GM04503 (cell line): ENCODE measurements around the gene PRR19.

Experiments
- DNase-seq: peaks from one replicate; pipeline ENCODE4 v3.0.0-alpha.2; 2012; ENCODE audit warnings: low read depth

The PRR19 gene

DNA sequence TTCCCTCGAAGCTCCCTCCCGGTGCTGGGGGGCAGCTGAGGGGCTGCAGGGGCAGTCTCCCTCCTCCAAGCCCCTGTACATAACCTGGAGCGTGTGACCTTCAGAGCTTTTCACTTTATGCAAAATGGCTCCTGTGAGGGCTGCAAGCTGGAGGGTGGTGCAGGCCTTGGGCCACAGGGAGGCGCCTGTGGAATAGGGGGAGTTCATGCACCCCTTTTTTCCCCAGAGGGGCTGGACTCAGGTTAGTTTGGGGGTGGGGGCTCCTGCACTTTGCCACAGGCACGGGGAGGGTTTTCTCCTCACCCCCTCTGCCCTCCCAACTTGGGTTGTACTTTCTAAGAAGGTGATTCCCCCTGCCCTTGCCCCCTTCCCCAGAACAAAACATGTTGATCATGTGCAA is 6.6 kb upstream of the PRR19 start:
- DNase-seq = no peak

DNA sequence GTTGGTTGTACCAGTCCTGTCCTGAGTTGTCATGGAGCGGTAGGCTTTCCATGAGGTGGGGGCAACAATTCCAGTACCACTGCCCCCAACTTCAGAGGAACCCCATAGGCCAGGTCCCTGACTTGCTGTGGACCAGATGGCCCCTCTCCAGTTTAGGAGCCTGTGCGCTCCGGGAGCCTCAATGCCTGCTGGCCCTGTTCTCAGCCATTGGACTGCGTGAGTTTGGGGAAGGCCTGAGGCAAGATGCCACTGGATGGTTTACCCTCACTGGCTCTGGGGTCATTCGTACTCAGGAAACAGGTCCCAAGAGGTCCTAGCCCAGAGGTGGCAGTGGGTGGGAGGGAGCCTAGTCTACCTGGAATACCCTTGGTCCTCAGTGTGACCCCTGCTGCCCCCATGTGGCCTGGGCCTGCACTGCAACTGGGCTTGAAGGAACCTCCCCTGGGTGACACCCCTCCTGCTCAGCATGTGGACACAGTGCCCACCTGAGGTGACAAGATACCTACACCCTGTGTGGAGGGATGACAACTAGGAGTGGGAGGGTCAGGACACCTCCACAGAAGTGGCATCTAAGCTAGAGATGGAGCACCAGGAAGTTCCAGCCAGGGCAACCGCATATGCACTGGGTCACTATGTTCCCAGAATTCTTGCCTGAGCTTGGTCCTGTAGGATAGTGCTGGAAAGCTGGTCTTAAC is 6.0 kb upstream of the PRR19 start:
- DNase-seq = no peak

DNA sequence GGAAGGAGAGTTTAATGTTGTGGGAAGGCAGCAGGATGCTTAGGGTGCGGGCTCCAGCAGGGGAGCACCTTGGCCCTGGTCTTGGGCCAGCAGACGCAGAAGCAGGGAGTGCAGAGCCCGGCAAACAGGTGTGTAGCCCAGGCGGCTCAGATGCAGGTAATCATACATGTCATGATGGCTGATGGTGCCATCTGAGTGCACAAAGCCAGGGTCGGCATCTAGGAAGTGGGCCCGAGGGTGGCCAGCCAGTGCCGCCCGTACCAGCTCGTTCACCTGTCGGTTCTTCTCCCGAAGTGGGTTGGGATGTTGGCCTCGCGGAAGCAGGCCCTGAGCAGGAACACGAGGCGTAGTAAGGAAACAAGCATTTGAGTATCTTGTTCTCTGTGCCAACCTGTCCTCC is 4.9 kb upstream of the PRR19 start:
- no peak for DNase-seq

DNA sequence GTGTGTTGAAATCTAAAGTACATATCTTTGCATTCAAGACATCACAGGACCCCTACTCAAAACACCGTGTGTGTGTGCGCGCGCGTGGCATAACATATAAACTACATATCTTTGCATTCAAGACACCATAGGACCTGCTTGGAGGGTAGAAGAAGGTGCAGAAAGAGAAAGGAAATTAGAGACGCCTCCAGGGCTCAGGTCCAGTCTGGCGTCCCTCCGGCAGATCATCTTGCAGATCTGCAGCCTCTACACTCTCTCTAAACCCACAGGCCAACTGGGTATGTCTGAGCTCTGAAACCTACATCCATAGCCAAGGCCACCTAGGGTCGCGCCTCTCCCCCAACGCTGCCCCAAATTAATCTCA is 1.2 kb downstream of the PRR19 start:
- DNase-seq = no peak

DNA sequence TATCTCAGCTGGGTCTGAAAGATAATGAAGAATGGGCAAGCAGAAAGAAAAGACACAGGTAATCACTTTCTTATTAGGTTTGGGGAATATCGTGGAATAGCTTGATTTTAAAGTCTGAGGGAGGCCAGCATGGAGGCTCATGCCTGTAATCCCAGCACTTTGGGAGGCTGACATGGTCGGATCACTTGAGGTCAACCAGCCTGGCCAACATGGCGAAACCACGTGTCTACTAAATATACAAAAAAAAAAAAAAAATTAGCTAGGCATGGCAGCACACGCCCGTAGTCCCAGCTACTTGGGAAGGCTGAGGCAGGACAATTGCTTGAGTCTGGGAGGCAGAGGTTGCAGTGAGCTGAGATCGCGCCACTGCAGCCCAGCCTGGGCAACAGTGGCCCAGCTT is 1.9 kb downstream of the PRR19 start:
- no peak for DNase-seq

DNA sequence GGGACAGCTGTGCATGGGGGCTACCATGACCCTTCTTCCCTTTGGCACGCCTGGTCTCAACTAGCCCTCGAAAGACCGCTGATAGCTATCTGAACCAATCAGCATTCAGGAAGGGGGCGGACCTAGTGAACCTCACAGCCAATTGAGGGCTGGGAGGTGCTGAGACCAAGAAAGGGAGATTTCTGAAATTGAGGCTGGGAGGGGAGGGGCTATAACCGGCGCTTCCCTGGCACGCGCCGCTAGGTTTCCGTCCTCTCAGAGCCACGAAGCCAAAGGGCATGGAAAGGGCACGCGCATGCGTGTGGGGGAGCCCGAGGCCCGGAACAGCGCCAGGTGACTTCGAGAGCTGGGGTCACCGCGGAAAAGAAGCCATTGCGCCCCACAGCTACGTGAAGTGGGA is 4.7 kb downstream of the PRR19 start:
- no peak for DNase-seq

DNA sequence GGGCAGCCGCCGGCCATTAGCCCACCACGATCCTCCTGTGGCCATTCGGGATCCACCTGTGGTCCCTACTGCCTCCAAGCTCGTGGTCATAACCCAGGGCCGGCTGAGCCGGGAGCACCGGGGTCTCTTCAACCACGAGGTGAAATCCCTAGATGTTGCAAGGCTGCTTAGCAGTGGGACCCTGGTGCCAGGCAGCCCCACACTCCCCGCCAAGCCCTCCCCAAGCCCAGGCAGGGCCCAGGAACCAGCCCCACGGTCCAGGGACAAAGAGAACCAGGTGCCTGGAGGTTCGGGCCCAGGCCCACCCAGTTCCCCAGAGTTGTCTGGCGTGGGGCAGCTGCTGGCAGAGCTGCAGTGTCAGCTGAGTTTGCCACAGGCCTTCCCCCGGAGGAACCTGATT is 7.8 kb downstream of the PRR19 start:
- DNase-seq = no peak

DNA sequence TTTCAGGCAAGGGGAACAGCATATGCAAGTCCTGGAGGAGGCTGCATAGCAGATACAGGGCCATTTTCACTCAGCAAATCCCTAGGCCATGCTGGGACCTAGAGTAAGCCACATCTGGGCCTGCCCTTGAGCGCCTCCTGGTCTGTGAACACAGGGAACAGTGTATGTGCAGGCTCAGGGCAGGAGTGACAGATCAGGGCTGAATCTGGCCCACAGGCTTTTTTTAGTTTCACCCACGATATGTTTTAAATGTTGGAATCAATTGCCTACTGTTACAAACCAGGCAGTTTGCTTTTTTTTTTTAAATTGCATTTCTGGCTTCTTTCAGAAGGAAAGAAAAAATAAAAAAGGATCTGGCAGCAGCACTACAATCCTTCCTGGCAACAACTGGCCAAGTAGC is 9.7 kb downstream of the PRR19 start:
- DNase-seq = no peak

DNA sequence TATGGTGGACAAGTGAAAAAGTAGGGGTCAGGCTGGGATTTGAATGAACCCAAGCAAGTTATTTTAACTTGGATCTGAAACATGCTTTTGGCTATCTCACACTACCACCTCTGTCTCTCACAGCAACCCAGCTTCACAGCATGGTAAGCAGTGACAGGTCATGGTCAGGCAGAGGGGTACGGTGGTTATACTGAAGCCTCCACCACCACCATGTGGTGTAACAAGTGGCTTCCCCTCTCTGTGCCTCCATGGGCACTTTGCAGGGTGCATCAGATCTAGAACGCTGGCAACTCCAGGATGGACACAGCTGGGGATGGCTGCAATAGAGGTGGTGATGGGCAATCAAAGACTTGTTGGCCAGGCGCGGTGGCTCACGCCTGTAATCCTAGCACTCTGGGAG is 10.4 kb downstream of the PRR19 start:
- DNase-seq = no peak

DNA sequence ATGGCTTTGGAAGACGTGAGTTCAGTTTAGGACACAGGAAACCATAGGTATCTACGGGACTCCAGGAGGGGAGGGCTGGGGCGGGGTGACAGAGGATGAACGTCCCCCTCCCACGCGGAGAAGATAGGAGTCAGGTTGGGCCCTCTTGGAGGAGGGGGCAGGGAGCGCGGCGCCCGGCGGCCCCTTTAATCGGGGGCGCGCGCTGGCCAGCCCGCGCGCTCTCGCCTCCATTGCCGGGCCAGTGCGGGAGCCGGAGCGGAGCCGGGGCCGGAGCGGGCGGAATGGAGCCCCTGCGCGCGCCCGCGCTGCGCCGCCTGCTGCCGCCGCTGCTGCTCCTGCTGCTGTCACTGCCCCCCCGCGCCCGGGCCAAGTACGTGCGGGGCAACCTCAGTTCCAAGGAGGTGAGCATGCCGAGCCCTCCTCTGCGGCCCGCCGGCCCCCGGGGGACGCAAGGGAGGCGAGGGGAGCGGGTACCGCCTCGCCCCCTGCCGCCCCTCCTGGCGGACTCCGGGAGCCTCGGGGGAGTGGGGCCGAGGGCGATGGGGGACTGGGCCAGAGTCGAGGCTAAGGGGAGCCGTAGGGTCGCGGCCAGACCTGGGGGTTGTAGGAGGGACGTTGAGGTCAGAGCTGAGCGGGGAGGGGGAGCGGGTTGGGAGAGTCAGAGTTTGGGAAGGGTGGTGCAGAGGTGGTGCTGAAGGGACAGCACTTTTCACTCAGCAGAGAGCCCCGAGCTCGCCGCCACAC is 11.3 kb downstream of the PRR19 start, which contains the start of gene TMEM145:
TMEM145 (plus strand) TSS at position 214 of the 744 bp plus-strand sequence; CDS start at position 282, 68 bp downstream.
- DNase-seq = no peak

DNA sequence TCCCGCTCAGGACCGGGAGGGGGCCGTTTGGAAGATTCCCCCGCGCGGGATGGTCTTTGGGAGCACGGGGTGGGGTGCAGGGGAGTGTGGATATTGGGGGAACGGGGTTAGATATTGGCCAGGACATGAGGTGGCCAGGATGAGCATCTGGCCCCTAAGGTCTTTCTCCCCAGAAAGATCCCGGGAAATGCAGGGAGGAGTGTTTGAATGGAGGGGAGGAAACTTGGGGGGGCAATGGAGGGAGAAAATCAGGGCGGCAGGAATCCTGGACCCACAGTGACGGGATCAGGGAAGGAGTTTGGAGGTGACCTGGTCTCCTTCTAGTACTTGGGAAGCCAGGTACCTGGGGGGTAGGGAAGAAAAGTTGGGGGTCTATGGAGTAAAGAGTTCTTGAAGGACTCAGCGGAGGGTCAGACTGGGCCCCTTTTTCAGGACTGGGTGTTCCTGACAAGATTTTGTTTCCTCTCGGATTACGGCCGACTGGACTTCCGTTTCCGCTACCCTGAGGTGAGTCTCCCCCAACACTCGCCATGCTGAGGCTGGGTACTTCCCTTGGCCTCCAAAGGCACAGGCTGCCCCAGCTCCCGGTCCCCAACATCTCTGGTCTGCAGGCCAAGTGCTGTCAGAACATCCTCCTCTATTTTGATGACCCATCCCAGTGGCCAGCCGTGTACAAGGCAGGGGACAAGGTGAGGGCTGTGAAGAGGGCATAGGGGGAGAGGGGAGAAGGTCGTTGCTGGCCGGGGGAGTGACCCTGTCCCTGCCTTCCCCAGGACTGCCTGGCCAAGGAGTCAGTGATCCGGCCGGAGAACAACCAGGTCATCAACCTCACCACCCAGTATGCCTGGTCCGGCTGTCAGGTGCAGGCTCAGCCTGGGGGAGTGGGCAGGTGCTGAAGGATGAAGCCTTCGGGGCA is 12.2 kb downstream of the PRR19 start:
- DNase-seq = no peak

DNA sequence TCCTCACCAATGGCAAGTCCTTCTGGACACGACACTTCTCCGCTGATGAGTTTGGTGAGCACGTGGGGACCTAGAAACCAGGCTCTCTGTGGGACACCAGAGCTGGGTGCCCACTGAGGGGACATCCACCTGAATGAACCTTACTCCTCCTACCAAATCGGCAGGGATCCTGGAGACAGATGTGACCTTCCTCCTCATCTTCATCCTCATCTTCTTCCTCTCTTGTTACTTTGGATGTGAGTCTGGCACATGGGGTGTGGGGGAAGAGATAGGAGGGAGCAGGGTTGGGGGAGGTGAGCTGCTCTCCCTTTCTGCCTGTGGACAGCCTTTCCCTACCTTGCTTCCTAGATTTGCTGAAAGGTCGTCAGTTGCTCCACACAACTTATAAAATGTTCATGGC is 13.1 kb downstream of the PRR19 start:
- no peak for DNase-seq

DNA sequence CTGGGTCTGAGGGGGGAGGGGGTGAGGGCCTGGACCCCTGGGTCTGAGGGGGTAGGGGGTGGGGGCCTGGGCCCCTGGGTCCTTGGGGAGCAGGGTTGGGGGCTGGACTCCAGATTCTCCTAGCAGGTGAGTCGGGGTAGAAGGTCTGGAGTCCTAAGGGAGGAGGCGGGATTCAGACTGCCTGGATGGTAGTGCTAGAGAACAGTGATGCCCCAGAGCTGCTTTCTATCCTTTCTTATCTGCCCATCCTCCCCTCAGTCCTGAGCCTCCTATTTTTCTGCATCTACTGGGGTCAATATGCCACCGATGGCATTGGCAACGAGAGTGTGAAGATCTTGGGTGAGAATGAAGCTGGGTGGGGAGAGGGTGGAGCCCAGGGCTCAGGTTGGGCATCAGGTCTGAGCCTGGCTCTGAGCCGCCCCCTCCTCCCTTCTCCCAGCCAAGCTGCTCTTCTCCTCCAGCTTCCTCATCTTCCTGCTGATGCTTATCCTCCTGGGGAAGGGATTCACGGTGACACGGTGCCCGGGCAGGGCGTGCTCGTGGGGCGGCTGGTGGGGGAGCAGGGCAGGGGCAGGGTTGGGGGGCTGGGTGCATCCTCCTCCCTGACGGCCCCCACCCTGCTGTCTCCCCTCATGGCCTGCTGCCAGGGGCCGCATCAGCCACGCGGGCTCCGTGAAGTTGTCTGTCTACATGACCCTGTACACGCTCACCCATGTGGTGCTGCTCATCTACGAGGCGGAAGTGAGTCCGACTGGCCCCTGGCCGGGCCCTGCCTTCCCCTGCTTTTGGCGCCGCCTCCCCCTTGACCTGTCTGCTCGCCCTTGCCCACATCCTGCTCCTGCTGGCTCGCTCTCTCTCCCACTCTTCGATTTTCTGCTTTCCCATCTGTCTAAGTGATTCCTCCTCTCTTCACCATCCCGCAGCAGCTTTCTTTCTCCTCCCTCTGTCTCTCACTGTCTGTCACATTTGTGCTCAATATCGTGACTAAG is 14.6 kb downstream of the PRR19 start:
- DNase-seq = no peak

DNA sequence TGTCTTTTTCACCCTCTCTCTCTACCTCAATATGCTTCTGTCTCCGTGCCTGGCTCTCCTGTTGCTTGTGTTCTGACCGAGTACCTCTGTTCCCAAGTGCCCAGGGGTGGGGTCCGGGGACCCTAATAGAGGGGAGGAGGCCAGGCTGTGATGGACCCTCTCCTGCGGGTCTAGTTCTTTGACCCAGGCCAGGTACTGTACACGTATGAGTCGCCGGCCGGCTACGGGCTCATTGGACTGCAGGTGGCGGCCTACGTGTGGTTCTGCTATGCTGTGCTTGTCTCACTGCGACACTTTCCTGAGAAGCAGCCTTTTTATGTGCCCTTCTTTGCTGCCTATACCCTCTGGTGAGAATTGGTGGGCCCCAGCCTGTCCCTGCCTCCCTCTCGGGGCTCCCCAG is 15.6 kb downstream of the PRR19 start:
- no peak for DNase-seq

DNA sequence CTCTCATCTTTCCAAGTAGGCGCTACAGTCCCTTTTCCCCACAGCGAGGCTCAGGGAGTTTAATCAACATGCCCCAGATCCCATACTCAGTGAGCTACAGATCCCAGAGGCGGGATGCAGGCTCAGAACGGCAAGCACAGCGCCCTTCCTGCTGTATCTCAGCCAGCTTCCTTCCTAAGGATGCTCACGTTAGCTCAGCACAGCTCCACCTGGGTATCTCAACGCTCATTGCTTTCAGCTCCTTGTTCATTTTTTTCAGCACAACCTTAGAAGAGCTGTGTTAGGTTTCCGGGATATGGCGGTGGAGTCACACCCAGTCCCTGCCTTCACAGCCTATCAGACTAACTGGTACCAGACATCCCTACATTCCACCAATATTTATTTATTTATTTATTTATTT is 20.4 kb downstream of the PRR19 start:
- no peak for DNase-seq

DNA sequence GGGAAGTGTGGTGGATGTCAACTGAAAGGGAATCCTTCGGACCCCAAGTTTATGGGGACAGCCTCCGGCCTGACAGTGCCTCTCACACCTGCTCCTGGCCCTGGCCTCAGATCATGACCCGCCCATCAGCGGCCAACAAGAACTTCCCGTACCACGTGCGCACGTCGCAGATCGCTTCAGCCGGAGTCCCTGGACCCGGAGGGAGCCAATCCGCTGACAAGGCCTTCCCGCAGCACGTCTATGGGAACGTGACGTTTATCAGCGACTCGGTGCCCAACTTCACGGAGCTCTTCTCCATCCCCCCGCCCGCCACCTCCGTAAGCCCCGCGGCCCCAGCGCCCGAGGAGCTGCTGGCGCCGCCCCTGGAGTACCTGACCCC is 21.5 kb downstream of the PRR19 start:
- no peak for DNase-seq

DNA sequence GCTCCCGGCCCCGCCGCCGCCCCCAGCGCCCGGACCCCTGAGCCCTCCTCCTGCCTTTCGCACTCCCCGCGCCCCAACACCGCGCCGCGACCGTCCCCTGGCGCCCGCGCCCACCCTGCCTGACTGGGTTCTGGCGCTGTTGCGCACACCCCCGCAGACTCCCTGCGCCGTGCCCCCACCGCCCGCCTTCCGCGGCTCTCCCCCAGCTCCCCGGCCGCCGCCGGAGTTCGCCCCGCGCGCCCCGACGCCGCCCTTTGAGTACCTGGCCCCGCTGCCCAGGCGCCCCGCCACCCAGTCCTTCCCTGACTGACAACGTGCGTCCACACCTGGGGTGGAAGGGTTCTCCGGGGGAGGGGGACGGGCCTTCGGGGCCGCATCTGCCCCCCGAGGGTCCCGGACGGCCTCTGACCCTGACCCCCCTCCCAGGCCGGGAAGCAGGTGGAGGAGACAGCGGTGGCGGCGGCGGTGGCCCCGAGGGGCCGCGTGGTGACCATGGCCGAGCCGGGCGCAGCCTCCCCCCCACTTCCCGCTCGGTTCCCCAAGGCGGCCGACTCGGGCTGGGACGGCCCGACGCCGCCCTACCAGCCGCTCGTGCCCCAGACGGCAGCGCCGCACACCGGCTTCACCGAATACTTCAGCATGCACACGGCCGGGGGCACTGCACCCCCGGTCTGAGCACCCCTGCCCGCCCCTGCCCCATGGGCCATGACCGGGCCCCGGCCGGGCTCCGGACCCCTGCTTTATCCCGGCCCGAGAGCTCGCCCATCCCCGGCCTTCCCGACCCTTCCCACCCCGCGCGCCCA is 22.1 kb downstream of the PRR19 start:
- no peak for DNase-seq

DNA sequence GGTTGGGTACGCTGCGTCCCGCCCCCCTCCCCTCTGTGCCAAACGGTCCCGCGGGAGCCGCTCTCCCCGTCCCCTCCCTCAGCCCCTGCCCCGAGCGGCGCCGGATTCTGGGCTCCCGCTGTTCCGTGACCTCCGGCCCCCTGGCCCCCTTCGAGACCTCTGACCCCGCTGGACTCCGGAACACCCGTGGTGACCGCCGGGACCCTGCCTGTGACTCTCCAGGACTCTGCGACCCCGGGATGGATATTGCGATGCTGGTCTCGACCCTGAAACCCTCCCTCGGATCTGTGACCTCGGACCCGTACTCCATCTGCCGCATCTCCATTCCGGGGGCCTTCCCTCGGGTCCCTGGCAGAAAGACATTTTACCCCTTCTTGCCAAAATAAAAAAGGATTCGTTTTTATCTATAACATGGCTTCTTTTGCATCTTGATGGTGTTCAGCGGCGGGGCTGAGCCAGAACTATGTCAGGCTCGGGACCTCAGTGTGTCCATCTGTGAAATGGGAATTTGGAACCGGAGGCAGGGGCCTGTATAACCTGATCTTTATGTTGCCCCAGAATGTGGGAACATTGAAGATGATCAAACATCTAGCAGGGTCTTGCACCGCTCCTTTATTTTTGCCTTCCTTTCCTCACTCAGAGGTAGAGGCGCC is 22.8 kb downstream of the PRR19 start:
- no peak for DNase-seq

DNA sequence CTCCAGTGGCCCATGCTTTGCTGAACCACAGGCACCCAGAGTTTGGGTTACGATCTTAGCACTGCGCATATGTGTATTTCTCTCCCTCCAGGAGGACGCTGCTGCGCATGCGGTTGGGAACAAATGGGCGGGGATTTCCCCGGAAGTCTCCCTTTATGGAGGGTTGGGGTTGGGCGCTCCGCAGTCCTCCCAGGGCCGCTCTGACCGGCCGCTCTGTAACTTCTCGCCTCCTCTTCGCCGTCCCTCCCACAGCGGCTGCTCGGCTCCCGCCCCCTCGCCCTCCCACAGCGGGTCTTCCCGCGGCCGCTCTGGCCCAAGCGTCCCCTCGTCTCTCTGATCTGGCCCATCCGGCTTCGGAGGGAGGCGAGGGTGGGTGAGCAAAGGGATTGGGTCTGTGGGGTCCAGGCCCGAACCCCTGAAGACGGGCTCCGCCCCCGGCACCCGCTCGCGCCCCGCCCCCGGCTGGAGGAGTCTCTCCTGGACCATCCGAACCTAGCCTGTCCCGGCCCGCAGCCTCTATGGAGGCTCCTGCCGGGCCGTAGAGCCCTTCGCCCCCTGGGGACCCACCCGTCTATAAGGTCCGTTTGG is 23.5 kb downstream of the PRR19 start, which contains the start of gene MEGF8:
MEGF8 (plus strand) TSS at position 328 of the 588 bp plus-strand sequence. CDS start 609 bp downstream, outside the sequence.
- peak; percentile 92 for DNase-seq
